Adrenal gland (tissue), 12 donors: Measurements from ENCODE around the gene LRRN2. TPM values are rescaled to one million over a fixed set of nuclear protein-coding genes. Genes with fewer than 3 reads are reported as not detected.

Experiments used
- DNase-seq, 7 donors: peaks; one replicate each; pipeline ENCODE4 v3.0.0-alpha.2; 2019 to 2020
- H3K27ac ChIP-seq, 5 donors: fragments of 200-600 bp; sonication (generic) in 4 of 5; 1 replicate in 3 of 5; 2 replicates in 2 of 5; pipeline versions ENCODE4 v1.5.1 to v1.8.0; 2016 to 2020; ENCODE audit warnings: mild to moderate bottlenecking in 1 of 5
- H3K27me3 ChIP-seq: fragments of 200-600 bp; 2 replicates; pipeline ENCODE4 v1.8.0; 2021
- H3K36me3 ChIP-seq, 2 donors: fragments of 200-600 bp; replicated peaks in 1 of 2; 1 replicate in 1 of 2; 2 replicates in 1 of 2; pipeline versions ENCODE4 v1.5.1 to v1.8.0; 2018 to 2022
- H3K4me1 ChIP-seq, 2 donors: fragments of 200-600 bp; replicated peaks in 1 of 2; 1 replicate in 1 of 2; 2 replicates in 1 of 2; pipeline versions ENCODE4 v1.5.1 to v1.8.0; 2018 to 2021
- H3K4me3 ChIP-seq, 4 donors: fragments of 200-600 bp; sonication (generic) in 3 of 4; one replicate each; pipeline ENCODE4 v1.5.1; 2016 to 2018
- H3K9me3 ChIP-seq, 3 donors: fragments of 200-600 bp; sonication (generic) in 1 of 3; replicated peaks in 1 of 3; 1 replicate in 2 of 3; 2 replicates in 1 of 3; pipeline versions ENCODE4 v1.5.1 to v1.8.0; 2016 to 2021
- CTCF ChIP-seq, 6 experiments: fragments of 450-650 bp in 4 of 6; fragments of 200-600 bp in 2 of 6; sonication (generic) in 1 of 6; IDR thresholded peaks; 1 replicate in 5 of 6; 2 replicates in 1 of 6; pipeline versions ENCODE4 v1.5.1 to v1.8.0; 2016 to 2021; ENCODE audit warnings: antibody characterized with exemption in 6 of 6, mild to moderate bottlenecking in 2 of 6, moderate library complexity in 1 of 6
- POLR2A ChIP-seq, 2 donors: fragments of 450-650 bp; IDR thresholded peaks; one replicate each; pipeline ENCODE4 v1.6.1; 2017; ENCODE audit warnings: antibody characterized with exemption in 2 of 2, mild to moderate bottlenecking in 2 of 2, moderate library complexity in 1 of 2
- WGBS, 4 donors: extraction: QIAGEN DNeasy Blood & Tissue Kit in 2 of 4; methylation state at CpG; one replicate each; pipeline versions ENCODE4 v1.1.5 to v1.1.7; 2013 to 2017; 5-methylcytosine and 5-hydroxymethylcytosine counted together
- intact Hi-C, 2 donors: fragments of 100-400 bp; cut with DNase I; formaldehyde crosslinking; loops; one replicate each; pipeline versions ENCODE4 v1.14.1 to v1.15.0; 2022 to 2023
- polyA plus RNA-seq, 3 donors: library from polyadenylated mRNA; stranded (reverse); fragments of 200-250 nt in 2 of 3; fragments of 350-450 nt in 1 of 3; fragmentation: Illumina TruSeq in 1 of 3; extraction: RNeasy Lipid Tissue Mini Kit (QIAGEN cat#74804) in 1 of 3; gene quantifications; one replicate each; pipeline ENCODE4 v1.2.3, GENCODE V29; 2013 to 2014
- total RNA-seq, 9 donors: library from RNA; depleted of rRNA in 4 of 9; stranded (reverse); fragments of >200 nt in 4 of 9; fragments of 120-200 nt in 1 of 9; fragmentation: NEBNext Ultra II Directional in 1 of 9; extraction: Animal tissue kit (Norgen Biotek cat#: 25700) in 1 of 9; gene quantifications; one replicate each; pipeline versions ENCODE4 v1.1.0 to v1.2.4, GENCODE V29; 2013 to 2023
- donor health status: healthy with polysubstance abuse.
- donor health status: Bipolar disorder and iron deficiency.
- donor health status: DM: yes; HTN: yes; CAD: no.
- donor health status: DM: no; HTN: no; CAD: no.
- donor health status: DM: no; HTN: no; CAD: no.
- donor health status: DM: yes; HTN: yes; CAD: no.

Gene LRRN2
- total and polyA plus RNA-seq, 12 donors = 1.1 to 8.7 (median 3.2) TPM

DNA sequence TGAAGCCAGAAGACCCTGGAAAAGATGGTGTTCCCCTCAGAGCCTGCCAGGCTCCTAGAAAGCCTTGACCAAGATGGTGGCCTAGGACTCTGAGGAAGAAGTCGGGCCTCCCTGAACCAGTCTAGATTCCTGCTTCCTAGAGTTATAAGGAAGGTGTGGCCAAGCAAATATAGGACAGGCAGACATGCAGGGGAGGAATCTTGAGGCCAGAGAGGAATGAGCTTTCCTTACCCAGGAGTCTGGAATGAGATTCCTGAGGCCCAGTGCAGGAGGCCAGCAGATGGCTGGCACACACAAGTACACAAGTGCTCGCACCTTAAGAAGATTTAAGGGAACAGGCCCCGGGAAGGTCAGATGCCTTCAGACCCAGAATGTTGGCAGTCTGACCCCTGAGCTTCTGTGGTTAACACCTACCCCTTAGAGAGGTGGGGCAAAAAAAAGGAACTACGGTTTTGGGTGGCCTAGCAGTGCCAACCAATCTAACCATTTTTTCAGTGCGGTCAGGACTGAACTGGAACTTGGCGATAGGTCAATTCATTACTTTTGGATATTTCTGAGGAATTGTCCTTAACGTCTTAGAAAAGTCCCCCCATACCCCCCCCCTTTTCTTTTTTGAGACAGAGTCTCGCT is 96.0 kb downstream of the LRRN2 start:
- H3K4me1 ChIP-seq = no peaks in the 10 kb centered on the region
- no peak overlapping the region for H3K27ac ChIP-seq
- no peak for DNase-seq
- no peaks in the 10 kb centered on the region for H3K36me3 ChIP-seq
- H3K9me3 ChIP-seq = no peaks in the 10 kb centered on the region
- H3K4me3 ChIP-seq = no peak overlapping the region
- no peaks in the 10 kb centered on the region for H3K27me3 ChIP-seq
- intact Hi-C loops = no loop called here
- TF ChIP-seq CTCF (IDR thresholded peaks at IDR 0.05) = no peak
- TF ChIP-seq POLR2A (IDR thresholded peaks at IDR 0.05) = no peak
- WGBS, 4 donors = 78 to 87% (median 81%) methylated on average over 8 of the region's 8 CpGs

DNA sequence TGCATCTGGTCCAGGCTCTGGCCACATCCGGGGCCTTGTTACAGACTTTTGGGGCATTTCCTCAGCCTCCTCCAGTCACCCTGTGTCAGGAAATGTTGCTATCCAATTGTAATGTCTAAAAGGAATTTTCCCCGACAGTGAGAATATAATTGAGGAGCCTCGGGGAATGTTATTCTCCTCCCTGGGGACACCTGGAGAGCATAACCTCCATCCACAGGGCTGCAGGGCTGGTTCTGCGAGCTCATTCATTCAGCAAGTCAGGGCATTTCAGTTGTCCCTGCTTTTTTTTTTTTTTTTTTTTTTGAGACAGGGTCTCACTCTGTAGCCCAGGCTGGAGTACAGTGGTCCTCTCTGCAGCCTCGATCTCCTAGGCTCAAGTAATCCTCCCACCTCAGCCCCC is 96.7 kb downstream of the LRRN2 start:
- Histone ChIP-seq H3K36me3 (no peaks in the 10 kb centered on the region), H3K27ac (no peak overlapping the region), H3K27me3 (no peaks in the 10 kb centered on the region), H3K4me3 (no peak overlapping the region), H3K4me1 (no peaks in the 10 kb centered on the region), H3K9me3 (no peaks in the 10 kb centered on the region)
- TF ChIP-seq CTCF (IDR thresholded peaks at IDR 0.05) (no peak), POLR2A (IDR thresholded peaks at IDR 0.05) (no peak)
- WGBS, 4 donors = 63 to 86% (median 76%) methylated on average over 4 to 5 of the region's 5 CpGs
- DNase-seq = no peak
- intact Hi-C loops = no loop called here

DNA sequence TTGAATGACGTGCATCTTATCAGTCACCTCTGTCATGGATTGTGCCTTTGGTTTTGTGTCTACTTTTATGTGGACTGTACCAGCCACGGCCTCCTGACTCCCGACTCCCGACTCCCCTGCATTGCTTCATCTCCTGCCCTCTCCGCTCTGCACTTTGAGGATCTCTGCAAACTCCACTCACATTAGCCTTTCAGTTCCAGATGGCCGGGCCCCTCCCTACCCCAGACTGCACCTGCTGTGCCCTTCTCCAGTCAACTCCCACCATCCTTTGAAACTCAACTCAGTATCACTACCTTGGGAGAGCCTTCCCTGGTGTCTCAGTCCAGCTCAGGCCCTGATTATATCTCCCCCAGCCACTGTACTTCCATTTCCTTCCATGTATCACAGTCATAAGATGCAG is 97.9 kb downstream of the LRRN2 start:
- 84 to 90% (median 89%) methylated on average over 5 to 6 of the region's 6 CpGs for WGBS, 4 donors
- intact Hi-C loops = no loop called here
- no peaks in the 10 kb centered on the region for H3K9me3 ChIP-seq
- H3K4me3 ChIP-seq = no peak overlapping the region
- no peaks in the 10 kb centered on the region for H3K4me1 ChIP-seq
- no peak for TF ChIP-seq POLR2A (IDR thresholded peaks at IDR 0.05)
- TF ChIP-seq CTCF (IDR thresholded peaks at IDR 0.05) = no peak
- no peaks in the 10 kb centered on the region for H3K36me3 ChIP-seq
- H3K27me3 ChIP-seq = no peaks in the 10 kb centered on the region
- H3K27ac ChIP-seq = no peak overlapping the region
- no peak for DNase-seq

GRCh38 chr1:204584699-204585372 is 100.7 kb downstream of the LRRN2 start:
- TF ChIP-seq CTCF (IDR thresholded peaks at IDR 0.05) (no peak), POLR2A (IDR thresholded peaks at IDR 0.05) (no peak)
- no peak overlapping the region for H3K4me3 ChIP-seq
- H3K4me1 ChIP-seq = no peaks in the 10 kb centered on the region
- no peaks in the 10 kb centered on the region for H3K36me3 ChIP-seq
- H3K9me3 ChIP-seq = no peaks in the 10 kb centered on the region
- DNase-seq = no peak
- WGBS, 4 donors = 77 to 86% (median 82%) methylated on average over 11 of the region's 11 CpGs
- no peak overlapping the region for H3K27ac ChIP-seq
- no peaks in the 10 kb centered on the region for H3K27me3 ChIP-seq
- intact Hi-C loops = no loop called here
